D721Med (cell line): ENCODE measurements around the gene IFT27.
"Not testable (repeated sequence)": the region's sequence is repeated elsewhere in the genome, so short reads cannot be mapped to it uniquely, and the experiment has no call there.

Source experiments
- DNase-seq: peaks from one replicate; pipeline ENCODE4 v3.0.0; 2011; ENCODE audit warnings: low spot score; ENCODE audit not compliant: insufficient read length
- FAIRE-seq: peaks from 2 replicates; lab custom pipeline; 2011; peaks lifted over from hg19 to GRCh38; lab: Jason Lieb, UNC
- TF ChIP-seq, protein P1 (sequence below): IDR thresholded peaks from 2 replicates; pipeline ENCODE4 v1.5.1; 2012; ENCODE audit warnings: mild to moderate bottlenecking, control low read depth; ENCODE audit not compliant: insufficient read depth; ENCODE audit errors: missing control alignments

IFT27 gene

GRCh38 chr22:36755316-36755715 is 20.6 kb downstream of the IFT27 start:
- FAIRE-seq (no peak), DNase-seq (no peak)
- TF ChIP-seq, protein P1, sequence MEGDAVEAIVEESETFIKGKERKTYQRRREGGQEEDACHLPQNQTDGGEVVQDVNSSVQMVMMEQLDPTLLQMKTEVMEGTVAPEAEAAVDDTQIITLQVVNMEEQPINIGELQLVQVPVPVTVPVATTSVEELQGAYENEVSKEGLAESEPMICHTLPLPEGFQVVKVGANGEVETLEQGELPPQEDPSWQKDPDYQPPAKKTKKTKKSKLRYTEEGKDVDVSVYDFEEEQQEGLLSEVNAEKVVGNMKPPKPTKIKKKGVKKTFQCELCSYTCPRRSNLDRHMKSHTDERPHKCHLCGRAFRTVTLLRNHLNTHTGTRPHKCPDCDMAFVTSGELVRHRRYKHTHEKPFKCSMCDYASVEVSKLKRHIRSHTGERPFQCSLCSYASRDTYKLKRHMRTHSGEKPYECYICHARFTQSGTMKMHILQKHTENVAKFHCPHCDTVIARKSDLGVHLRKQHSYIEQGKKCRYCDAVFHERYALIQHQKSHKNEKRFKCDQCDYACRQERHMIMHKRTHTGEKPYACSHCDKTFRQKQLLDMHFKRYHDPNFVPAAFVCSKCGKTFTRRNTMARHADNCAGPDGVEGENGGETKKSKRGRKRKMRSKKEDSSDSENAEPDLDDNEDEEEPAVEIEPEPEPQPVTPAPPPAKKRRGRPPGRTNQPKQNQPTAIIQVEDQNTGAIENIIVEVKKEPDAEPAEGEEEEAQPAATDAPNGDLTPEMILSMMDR, result no peak

DNA sequence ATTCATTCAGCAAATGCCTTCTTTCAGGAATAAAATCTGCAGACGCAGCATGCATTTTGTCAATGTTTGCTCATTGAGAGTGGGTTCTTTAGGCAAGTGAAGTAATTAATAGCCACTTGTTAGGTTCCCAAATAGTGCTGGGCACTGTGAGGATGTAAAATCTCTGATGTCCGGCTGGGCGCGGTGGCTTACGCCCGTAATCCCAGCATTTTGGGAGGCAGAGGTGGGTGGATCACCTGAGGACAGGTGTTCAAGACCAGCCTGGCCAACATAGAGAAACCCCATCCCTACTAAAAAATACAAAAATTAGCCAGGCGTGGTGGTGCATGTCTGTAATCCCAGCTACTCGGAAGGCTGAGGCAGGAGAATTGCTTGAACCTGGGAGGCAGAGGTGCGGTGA is 21.0 kb downstream of the IFT27 start:
- FAIRE-seq, DNase-seq: not testable (repeated sequence)

- FAIRE-seq (no peak), DNase-seq (no peak)
- TF ChIP-seq, protein P1, result no peak
Measured at GRCh38 chr22:36753916-36754315, 22.0 kb downstream of the IFT27 start.

DNA sequence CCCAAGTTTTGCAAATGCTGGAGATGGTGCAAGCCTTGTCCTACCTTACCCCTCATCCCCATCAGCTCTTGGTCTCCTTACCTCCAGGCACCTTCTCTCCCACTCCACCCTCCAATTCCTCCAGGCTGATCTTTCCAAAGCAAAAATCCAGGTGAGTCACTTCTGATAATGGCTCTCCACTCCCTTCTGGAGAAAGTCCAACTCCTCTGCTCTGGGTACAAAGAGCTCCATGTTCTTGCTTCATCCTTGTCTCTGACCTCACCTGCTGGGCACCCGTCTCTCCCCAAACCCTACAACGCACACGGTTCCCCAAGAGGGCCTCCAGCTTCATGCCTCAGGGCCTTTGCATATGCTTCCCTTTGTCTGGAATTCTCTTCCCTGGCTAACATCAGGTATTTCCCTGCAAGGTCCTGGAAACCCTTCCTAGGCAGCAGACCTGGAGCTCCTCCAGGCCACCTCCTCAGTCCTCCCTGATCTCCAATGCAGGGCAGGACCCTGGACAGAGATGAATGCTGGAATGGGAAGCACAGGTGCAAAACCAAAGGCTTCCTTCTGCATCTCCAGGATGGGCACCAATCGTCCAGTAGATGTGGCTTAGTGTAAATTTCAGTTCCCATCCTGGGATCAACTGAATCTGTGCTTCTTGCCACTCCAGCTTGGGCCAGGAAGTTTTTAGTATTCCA is 22.7 kb downstream of the IFT27 start:
- FAIRE-seq (no peak), DNase-seq (no peak)
- TF ChIP-seq, protein P1, result no peak

DNA sequence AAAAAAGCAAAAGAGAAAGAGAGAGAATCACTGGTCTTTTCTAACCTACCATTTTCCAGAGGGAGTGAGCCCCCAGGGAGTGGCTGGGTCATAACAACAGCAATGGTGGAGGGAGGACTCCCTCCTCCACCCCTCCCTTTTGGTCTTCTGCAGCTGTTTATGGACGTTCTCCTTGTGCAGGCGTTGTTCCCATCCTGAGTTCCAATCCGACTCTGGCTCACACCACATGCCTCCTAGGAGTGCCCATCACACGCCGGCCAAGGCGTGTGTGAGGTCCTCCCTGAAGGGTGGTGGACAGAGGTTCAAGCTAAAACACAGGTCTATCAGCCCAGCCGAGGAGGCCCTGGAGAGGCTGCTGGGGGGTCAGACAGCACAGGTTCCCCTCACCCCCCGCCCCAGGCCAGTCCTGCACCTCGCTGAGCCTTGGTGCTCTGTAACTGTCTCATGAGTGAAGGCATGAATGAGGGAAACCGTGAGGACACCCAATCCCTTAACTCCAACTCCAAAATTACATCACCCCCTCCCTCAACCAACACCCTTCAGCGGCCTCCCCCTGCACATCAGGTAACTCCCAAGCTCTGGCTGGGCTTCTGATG is 29.4 kb downstream of the IFT27 start:
- TF ChIP-seq, protein P1, result no peak
- no peak for FAIRE-seq
- DNase-seq, result no peak

- DNase-seq, result no peak
- FAIRE-seq, result no peak
- TF ChIP-seq, protein P1, result no peak
Measured at GRCh38 chr22:36745301-36745995, 30.5 kb downstream of the IFT27 start.

- no peak for FAIRE-seq
- TF ChIP-seq, protein P1, result no peak
- DNase-seq, result no peak
Measured at GRCh38 chr22:36744791-36745190, 31.1 kb downstream of the IFT27 start.
